ENCODE results near the gene USP13.

- TF ChIP-seq CTCF (IDR thresholded peaks at IDR 0.05; ENCODE audit: low read depth, low read length, missing input control) (no peak), TAF1 (conservative IDR thresholded peaks at IDR 0.05) (no peak), JUND (IDR thresholded peaks at IDR 0.05) (no peak), HNF4G (IDR thresholded peaks at IDR 0.05) (no peak), REST (IDR thresholded peaks at IDR 0.05) (no peak), FOXA1 (IDR thresholded peaks at IDR 0.05) (no peak), MAX (IDR thresholded peaks at IDR 0.05) (no peak), EGR1 (IDR thresholded peaks at IDR 0.05; ENCODE audit: low read depth in 2 of 2) (no peak), YY1 (IDR thresholded peaks at IDR 0.05) (no peak), ZBTB33 (IDR thresholded peaks at IDR 0.05) (no peak), SP1 (IDR thresholded peaks at IDR 0.05) (no peak)
Observed at GRCh38 chr3:179603321-179603720, 49.5 kb upstream of the USP13 start.
